K562 (cell line): ENCODE data around the gene CDHR1.

Source experiments
- ATF1 ChIP-seq, 2 experiments: fragments of 450-650 bp in 1 of 2; IDR thresholded peaks; 2 replicates each; pipeline ENCODE4 v1.6.1; 2016; ENCODE audit warnings: missing compliant biosample characterization in 1 of 2, missing genetic modification characterization in 1 of 2
- CBX8 ChIP-seq: fragments of 200-600 bp; sonication (generic); IDR thresholded peaks from 2 replicates; pipeline ENCODE4 v1.6.1; 2012; ENCODE audit warnings: borderline replicate concordance, mixed run types, low read depth, mild to moderate bottlenecking, moderate library complexity, mixed read lengths, low read length, control low read depth, inconsistent platforms; ENCODE audit not compliant: poor library complexity, severe bottlenecking; ENCODE audit errors: extremely low read depth
- KDM4B ChIP-seq, 2 experiments: fragments of 450-650 bp in 1 of 2; sonication (generic) in 1 of 2; IDR thresholded peaks; 2 replicates each; pipeline ENCODE4 v1.6.1; 2016 to 2017; ENCODE audit warnings: borderline replicate concordance in 2 of 2, antibody characterized with exemption in 1 of 2, low read depth in 1 of 2, mild to moderate bottlenecking in 1 of 2
- KLF1 ChIP-seq: fragments of 450-650 bp; IDR thresholded peaks from 2 replicates; pipeline ENCODE4 v1.6.1; 2016; ENCODE audit warnings: missing genetic modification characterization, missing compliant biosample characterization
- POLR2AphosphoS5 ChIP-seq: IDR thresholded peaks from 2 replicates; pipeline ENCODE4 v1.6.1; 2011; ENCODE audit warnings: mild to moderate bottlenecking, low read depth, low read length, moderate library complexity; ENCODE audit not compliant: control insufficient read depth, insufficient read depth
- PTRF ChIP-seq: fragments of 450-650 bp; IDR thresholded peaks from 2 replicates; pipeline ENCODE4 v1.6.1; 2016; ENCODE audit warnings: mild to moderate bottlenecking, missing genetic modification characterization, missing compliant biosample characterization
- TAF1 ChIP-seq: IDR thresholded peaks from 2 replicates; pipeline ENCODE4 v1.6.1; 2011; ENCODE audit warnings: mild to moderate bottlenecking, low read length, moderate library complexity; ENCODE audit not compliant: insufficient read depth, control insufficient read depth, severe bottlenecking; ENCODE audit errors: extremely low read depth
- ZNF274 ChIP-seq: IDR thresholded peaks from 2 replicates; pipeline ENCODE4 v1.6.1; 2011; ENCODE audit warnings: low read depth, mild to moderate bottlenecking, low read length, moderate library complexity, borderline replicate concordance
- ZNF830 ChIP-seq: fragments of 250-450 bp; sonication (Bioruptor Pico); IDR thresholded peaks from 2 replicates; pipeline ENCODE4 v1.5.0; 2021; ENCODE audit warnings: mild to moderate bottlenecking
- TF ChIP-seq, protein P1 (sequence below), 3 experiments: IDR thresholded peaks in 2 of 3; conservative IDR thresholded peaks in 1 of 3; 2 replicates each; pipeline ENCODE4 v1.5.1; 2011 to 2012; ENCODE audit warnings: low read length in 3 of 3, mild to moderate bottlenecking in 3 of 3, control low read depth in 2 of 3, improper control_type of control experiment in 1 of 3, inconsistent platforms in 1 of 3, low read depth in 1 of 3, mixed read lengths in 1 of 3, moderate library complexity in 1 of 3; ENCODE audit not compliant: insufficient read depth in 2 of 3
- TF ChIP-seq, protein P2 (sequence below): fragments of 450-650 bp; IDR thresholded peaks from 2 replicates; pipeline ENCODE4 v1.6.1; 2016

GRCh38 chr10:84159076-84159685, 35.2 kb upstream of the CDHR1 start:
- TF ChIP-seq, protein P1, sequence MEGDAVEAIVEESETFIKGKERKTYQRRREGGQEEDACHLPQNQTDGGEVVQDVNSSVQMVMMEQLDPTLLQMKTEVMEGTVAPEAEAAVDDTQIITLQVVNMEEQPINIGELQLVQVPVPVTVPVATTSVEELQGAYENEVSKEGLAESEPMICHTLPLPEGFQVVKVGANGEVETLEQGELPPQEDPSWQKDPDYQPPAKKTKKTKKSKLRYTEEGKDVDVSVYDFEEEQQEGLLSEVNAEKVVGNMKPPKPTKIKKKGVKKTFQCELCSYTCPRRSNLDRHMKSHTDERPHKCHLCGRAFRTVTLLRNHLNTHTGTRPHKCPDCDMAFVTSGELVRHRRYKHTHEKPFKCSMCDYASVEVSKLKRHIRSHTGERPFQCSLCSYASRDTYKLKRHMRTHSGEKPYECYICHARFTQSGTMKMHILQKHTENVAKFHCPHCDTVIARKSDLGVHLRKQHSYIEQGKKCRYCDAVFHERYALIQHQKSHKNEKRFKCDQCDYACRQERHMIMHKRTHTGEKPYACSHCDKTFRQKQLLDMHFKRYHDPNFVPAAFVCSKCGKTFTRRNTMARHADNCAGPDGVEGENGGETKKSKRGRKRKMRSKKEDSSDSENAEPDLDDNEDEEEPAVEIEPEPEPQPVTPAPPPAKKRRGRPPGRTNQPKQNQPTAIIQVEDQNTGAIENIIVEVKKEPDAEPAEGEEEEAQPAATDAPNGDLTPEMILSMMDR (IDR thresholded peaks at IDR 0.05 in 2 of 3, conservative IDR thresholded peaks at IDR 0.05 in 1 of 3; ENCODE audit: insufficient read depth in 2 of 3, low read depth in 1 of 3, low read length in 3 of 3), result no peak
- TF ChIP-seq KDM4B (IDR thresholded peaks at IDR 0.05; ENCODE audit: borderline replicate concordance in 2 of 2, low read depth in 1 of 2) (no peak), CBX8 (no peak), KLF1 (tag) (no peak), PTRF (tag) (no peak), ZNF274 (no peak), ZNF830 (CRISPR knock-in tag) (no peak), ATF1 (CRISPR knock-in tag; IDR thresholded peaks at IDR 0.05) (no peak), ATF1 (tag; IDR thresholded peaks at IDR 0.05) (no peak), POLR2AphosphoS5 (no peak), TAF1 (no peak)
- TF ChIP-seq, protein P2, sequence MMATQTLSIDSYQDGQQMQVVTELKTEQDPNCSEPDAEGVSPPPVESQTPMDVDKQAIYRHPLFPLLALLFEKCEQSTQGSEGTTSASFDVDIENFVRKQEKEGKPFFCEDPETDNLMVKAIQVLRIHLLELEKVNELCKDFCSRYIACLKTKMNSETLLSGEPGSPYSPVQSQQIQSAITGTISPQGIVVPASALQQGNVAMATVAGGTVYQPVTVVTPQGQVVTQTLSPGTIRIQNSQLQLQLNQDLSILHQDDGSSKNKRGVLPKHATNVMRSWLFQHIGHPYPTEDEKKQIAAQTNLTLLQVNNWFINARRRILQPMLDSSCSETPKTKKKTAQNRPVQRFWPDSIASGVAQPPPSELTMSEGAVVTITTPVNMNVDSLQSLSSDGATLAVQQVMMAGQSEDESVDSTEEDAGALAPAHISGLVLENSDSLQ, result no peak
